RKO (cell line): ENCODE results near the gene NXN.
"Not testable (repeated sequence)": the region's sequence is repeated elsewhere in the genome, so short reads cannot be mapped to it uniquely, and the experiment has no call there.

ENCODE experiments used
- DNase-seq: peaks from one replicate; pipeline ENCODE4 v3.0.0-alpha.2; 2016; ENCODE audit warnings: low spot score

NXN gene

GRCh38 chr17:759964-760363 lies 219.6 kb downstream of the NXN start:
- no peak for DNase-seq

GRCh38 chr17:756010-756567 lies 223.5 kb downstream of the NXN start:
- DNase-seq: not testable (repeated sequence)

- not testable (repeated sequence) for DNase-seq
Observed at GRCh38 chr17:755319-755961, 224.1 kb downstream of the NXN start.

- DNase-seq: no peak
Observed at GRCh38 chr17:753418-753817, 226.2 kb downstream of the NXN start.

GRCh38 chr17:752620-753219 lies 226.9 kb downstream of the NXN start:
- no peak for DNase-seq

- DNase-seq: peak; percentile 85
Observed at GRCh38 chr17:752002-752619, 227.5 kb downstream of the NXN start, which contains the start of gene GEMIN4. GEMIN4 (minus strand) TSS chr17:752264; CDS start chr17:752142, 122 bp downstream.

- peak; percentile 78 for DNase-seq
Observed at GRCh38 chr17:751269-752001, 228.1 kb downstream of the NXN start.

GRCh38 chr17:750431-751037 lies 229.0 kb downstream of the NXN start:
- peak; percentile 68 for DNase-seq

- not testable (repeated sequence) for DNase-seq
Observed at GRCh38 chr17:749359-749758, 230.2 kb downstream of the NXN start.
